Gastroesophageal sphincter (tissue), 4 donors: ENCODE measurements around the gene RDH14. TPM values are rescaled to one million over a fixed set of nuclear protein-coding genes. Genes with fewer than 3 reads are reported as not detected.

Experiments
- ATAC-seq: fragments of 150-250 bp; one replicate; pipeline ENCODE4 v1.9.1; 2016; ENCODE audit warnings: mild to moderate bottlenecking, moderate library complexity
- H3K27ac ChIP-seq, 4 donors: fragments of 200-600 bp; sonication (generic) in 3 of 4; 1 replicate in 3 of 4; 2 replicates in 1 of 4; pipeline ENCODE4 v1.5.1; 2016 to 2019
- H3K27me3 ChIP-seq: fragments of 200-600 bp; sonication (generic); one replicate; pipeline ENCODE4 v1.5.1; 2019
- H3K36me3 ChIP-seq, 2 donors: fragments of 200-600 bp; sonication (generic); one replicate each; pipeline ENCODE4 v1.5.1; 2019; ENCODE audit warnings: control low read depth in 1 of 2
- H3K4me1 ChIP-seq, 3 donors: fragments of 200-600 bp; sonication (generic); 1 replicate in 2 of 3; 2 replicates in 1 of 3; pipeline ENCODE4 v1.5.1; 2016 to 2019; ENCODE audit warnings: control low read depth in 2 of 3
- H3K4me3 ChIP-seq, 2 donors: fragments of 200-600 bp; sonication (generic); one replicate each; pipeline ENCODE4 v1.5.1; 2019; ENCODE audit warnings: mild to moderate bottlenecking in 1 of 2, moderate library complexity in 1 of 2
- H3K9me3 ChIP-seq, 3 donors: fragments of 200-600 bp; sonication (generic); one replicate each; pipeline ENCODE4 v1.5.1; 2017 to 2019; ENCODE audit warnings: control low read depth in 2 of 3
- EP300 ChIP-seq: sonication (generic); formaldehyde crosslinking; IDR thresholded peaks from one replicate; pipeline ENCODE4 v1.6.1; 2017; ENCODE audit warnings: antibody characterized with exemption, mild to moderate bottlenecking
- POLR2A ChIP-seq, 2 donors: fragments of 450-650 bp; IDR thresholded peaks; one replicate each; pipeline ENCODE4 v1.6.1; 2017; ENCODE audit warnings: antibody characterized with exemption in 2 of 2, mild to moderate bottlenecking in 2 of 2, moderate library complexity in 1 of 2
- POLR2AphosphoS5 ChIP-seq: sonication (generic); formaldehyde crosslinking; IDR thresholded peaks from one replicate; pipeline ENCODE4 v1.6.1; 2017; ENCODE audit warnings: antibody characterized with exemption
- WGBS, 2 donors: methylation state at CpG; one replicate each; pipeline ENCODE4 v1.1.5; 2018; ENCODE audit warnings: low coverage in 1 of 2; 5-methylcytosine and 5-hydroxymethylcytosine counted together
- total RNA-seq, 4 donors: library from RNA; depleted of rRNA; stranded (reverse); fragments of >200 nt; gene quantifications; one replicate each; pipeline ENCODE4 v1.1.0, GENCODE V29; 2016
- TF ChIP-seq, protein P1 (sequence below), 4 experiments: fragments of 200-600 bp in 2 of 4; fragments of 450-650 bp in 2 of 4; sonication (generic) in 1 of 4; IDR thresholded peaks; one replicate each; pipeline ENCODE4 v1.5.1; 2017 to 2019; ENCODE audit warnings: antibody characterized with exemption in 4 of 4, mild to moderate bottlenecking in 2 of 4, moderate library complexity in 2 of 4

RDH14 gene
- total RNA-seq, 4 donors from 2014 or later: 49.7 to 76.3 (median 61.9) TPM

DNA sequence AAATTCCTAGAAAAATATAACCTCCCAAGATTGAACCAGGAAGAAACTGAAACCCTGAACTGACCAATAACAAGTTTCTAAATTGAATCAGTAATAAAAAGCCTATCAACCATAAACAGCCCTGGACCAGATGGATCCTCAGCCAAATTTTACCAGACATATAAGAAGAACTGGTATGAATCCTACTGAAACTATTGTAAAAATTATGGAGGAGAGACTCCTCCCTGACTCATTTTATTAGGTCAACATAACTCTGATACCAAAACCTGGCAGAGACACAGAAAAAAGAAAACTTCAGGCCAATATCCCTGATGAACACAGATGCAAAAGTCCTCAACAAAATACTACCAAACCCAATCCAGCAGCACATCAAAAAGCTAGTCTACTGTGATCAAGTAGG, 17.6 kb upstream of the RDH14 start:
- H3K9me3 ChIP-seq: peaks cover 0 to 14% (median 0%) of the 10 kb centered on the region in 3 donors
- TF ChIP-seq EP300 (no peak), POLR2AphosphoS5 (no peak), POLR2A (IDR thresholded peaks at IDR 0.05) (no peak)
- TF ChIP-seq, protein P1, sequence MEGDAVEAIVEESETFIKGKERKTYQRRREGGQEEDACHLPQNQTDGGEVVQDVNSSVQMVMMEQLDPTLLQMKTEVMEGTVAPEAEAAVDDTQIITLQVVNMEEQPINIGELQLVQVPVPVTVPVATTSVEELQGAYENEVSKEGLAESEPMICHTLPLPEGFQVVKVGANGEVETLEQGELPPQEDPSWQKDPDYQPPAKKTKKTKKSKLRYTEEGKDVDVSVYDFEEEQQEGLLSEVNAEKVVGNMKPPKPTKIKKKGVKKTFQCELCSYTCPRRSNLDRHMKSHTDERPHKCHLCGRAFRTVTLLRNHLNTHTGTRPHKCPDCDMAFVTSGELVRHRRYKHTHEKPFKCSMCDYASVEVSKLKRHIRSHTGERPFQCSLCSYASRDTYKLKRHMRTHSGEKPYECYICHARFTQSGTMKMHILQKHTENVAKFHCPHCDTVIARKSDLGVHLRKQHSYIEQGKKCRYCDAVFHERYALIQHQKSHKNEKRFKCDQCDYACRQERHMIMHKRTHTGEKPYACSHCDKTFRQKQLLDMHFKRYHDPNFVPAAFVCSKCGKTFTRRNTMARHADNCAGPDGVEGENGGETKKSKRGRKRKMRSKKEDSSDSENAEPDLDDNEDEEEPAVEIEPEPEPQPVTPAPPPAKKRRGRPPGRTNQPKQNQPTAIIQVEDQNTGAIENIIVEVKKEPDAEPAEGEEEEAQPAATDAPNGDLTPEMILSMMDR (IDR thresholded peaks at IDR 0.05): no peak
- no peaks in the 10 kb centered on the region for H3K4me1 ChIP-seq
- no peak overlapping the region for H3K4me3 ChIP-seq
- no peak for ATAC-seq
- H3K27me3 ChIP-seq: no peaks in the 10 kb centered on the region
- H3K27ac ChIP-seq: no peak overlapping the region
- H3K36me3 ChIP-seq: no peaks in the 10 kb centered on the region

DNA sequence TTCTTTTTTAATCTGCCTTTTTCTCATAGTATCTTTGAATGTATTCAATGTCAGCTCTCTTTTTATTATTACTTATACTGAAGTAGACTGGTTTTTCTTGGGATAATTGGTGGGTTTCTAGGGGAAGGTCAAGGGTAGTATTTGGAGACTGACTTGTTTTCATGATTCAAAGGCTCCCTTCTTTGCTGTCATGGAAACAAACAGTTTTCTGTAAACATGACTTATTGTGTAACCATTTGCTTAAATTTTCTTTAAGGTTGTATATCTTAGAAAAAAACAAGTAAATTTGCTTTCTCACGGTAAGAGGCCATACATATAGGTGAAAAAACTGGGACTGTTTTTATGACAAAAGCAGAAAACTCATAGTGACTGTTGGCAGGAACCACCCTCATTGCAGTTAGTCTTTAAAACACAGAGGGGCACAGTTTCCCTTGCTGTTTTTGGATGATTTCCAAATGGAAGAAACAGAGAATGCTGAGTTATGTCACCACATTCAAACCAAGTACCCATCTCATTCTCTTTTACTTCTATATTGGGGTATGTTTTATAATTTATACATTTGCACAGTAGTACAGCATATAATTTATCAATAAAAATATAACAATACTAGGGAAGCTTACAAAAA, 5.8 kb upstream of the RDH14 start:
- TF ChIP-seq POLR2AphosphoS5 (no peak), POLR2A (IDR thresholded peaks at IDR 0.05) (no peak), EP300 (no peak)
- TF ChIP-seq, protein P1 (IDR thresholded peaks at IDR 0.05): no peak
- 85% methylated on average over 1 of the region's 1 CpG; no CpG with 5 or more reads in 1 of the 2 donors for WGBS, 2 donors
- H3K9me3 ChIP-seq: peaks cover 0 to 10% (median 0%) of the 10 kb centered on the region in 3 donors
- H3K36me3 ChIP-seq: peaks cover 0 to 17% of the 10 kb centered on the region in 2 donors
- H3K4me1 ChIP-seq: peaks cover 0 to 6% (median under 1%) of the 10 kb centered on the region in 3 donors
- H3K27me3 ChIP-seq: no peaks in the 10 kb centered on the region
- ATAC-seq: no peak
- H3K27ac ChIP-seq: no peak overlapping the region
- H3K4me3 ChIP-seq: no peak overlapping the region

DNA sequence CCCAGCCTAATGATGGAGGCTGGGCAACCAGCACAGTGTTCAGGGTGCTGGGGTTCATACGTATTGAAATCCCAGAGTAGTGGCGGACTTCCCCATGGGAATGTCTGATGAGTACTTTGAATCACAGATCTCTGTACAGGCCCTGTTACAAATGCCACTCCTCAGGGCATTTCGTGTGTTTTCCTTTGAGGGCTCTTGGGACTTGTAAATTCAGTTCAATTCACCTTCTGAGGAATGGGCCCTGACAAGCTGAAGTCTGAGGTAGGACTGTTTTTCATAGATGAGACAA, 288 bp upstream of the RDH14 start:
- Histone ChIP-seq H3K4me3 (peak overlapping the region; percentile 88 to 91), H3K27me3 (no peaks in the 10 kb centered on the region), H3K27ac (peak overlapping the region; percentile 96 to 99 (median 98)), H3K9me3 (peaks cover 0 to 10% (median 0%) of the 10 kb centered on the region in 3 donors), H3K36me3 (peaks cover 3 to 12% of the 10 kb centered on the region in 2 donors), H3K4me1 (peaks cover 18 to 51% (median 19%) of the 10 kb centered on the region in 3 donors)
- TF ChIP-seq EP300 (no peak), POLR2AphosphoS5 (no peak), POLR2A (IDR thresholded peaks at IDR 0.05) (no peak)
- TF ChIP-seq, protein P1 (IDR thresholded peaks at IDR 0.05): no peak
- WGBS, 2 donors: 20% methylated on average over 1 of the region's 3 CpGs; no CpG with 5 or more reads in 1 of the 2 donors
- no peak for ATAC-seq

DNA sequence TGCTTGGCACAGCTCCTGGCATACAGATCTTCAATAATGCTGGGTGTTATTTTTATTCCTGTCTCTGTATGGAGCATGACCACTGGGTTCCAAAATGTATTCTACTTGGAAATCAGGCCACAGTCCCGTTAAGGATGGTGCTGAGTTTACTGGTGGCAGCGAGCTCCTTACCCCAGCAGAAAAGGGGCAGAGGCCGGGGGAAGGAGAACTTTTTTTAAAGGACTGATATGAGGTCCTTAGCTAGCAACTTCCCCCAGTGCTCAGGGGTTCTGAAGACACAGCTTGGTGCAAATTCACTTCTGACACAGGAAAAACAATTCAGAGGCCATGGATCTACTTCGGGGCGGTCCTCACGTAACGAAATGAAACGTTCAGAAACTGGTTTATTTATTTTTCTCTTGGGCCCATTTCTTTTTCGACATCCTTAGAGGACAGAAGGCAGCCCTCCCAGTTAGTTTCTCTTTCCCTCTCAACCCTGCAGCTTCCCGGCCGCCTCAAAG, 872 bp downstream of the RDH14 start:
- WGBS, 2 donors: 0 to 5% methylated on average over 8 to 10 of the region's 11 CpGs
- TF ChIP-seq EP300 (no peak), POLR2AphosphoS5 (no peak), POLR2A (IDR thresholded peaks at IDR 0.05) (no peak)
- TF ChIP-seq, protein P1 (IDR thresholded peaks at IDR 0.05): no peak
- ATAC-seq: peak; percentile 0

DNA sequence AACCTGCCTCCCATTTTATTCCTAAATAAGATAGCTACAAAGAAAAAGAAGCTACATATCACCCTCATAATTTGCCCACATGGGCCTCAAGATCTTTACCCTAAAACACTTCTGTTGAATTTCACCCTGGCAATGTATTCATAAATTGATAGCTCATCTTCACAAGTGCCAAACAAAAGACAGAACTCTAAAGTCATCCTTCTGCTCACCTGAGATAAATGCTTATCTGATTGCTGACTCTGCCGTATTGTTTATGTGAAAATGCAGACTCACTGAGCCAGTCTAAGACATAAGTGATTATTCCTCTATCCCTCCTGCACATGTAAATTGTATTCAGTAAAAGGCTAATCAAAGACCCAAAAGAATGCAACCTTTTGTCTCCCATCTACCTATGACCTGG, 2.0 kb downstream of the RDH14 start:
- Histone ChIP-seq H3K9me3 (no peaks in the 10 kb centered on the region), H3K27ac (peak overlapping the region; percentile 96 to 99 (median 98)), H3K27me3 (no peaks in the 10 kb centered on the region), H3K4me1 (peaks cover 19 to 64% (median 26%) of the 10 kb centered on the region in 3 donors), H3K36me3 (peaks cover 8 to 16% of the 10 kb centered on the region in 2 donors), H3K4me3 (peak overlapping the region in 1 of 2 donors; percentile 91)
- ATAC-seq: no peak
- TF ChIP-seq EP300: no peak
- TF ChIP-seq POLR2AphosphoS5: no peak
- TF ChIP-seq, protein P1 (IDR thresholded peaks at IDR 0.05): no peak
- no peak for TF ChIP-seq POLR2A (IDR thresholded peaks at IDR 0.05)
- WGBS, 2 donors: 10 to 18% methylated on average over 1 of the region's 1 CpG

More for the DNA sequence above, 872 bp downstream of the RDH14 start:
- H3K27me3 ChIP-seq: no peaks in the 10 kb centered on the region
- peak overlapping the region; percentile 88 to 91 for H3K4me3 ChIP-seq
- H3K36me3 ChIP-seq: peaks cover 8 to 20% of the 10 kb centered on the region in 2 donors
- H3K9me3 ChIP-seq: peaks cover 0 to 10% (median 0%) of the 10 kb centered on the region in 3 donors
- H3K4me1 ChIP-seq: peaks cover 19 to 53% (median 19%) of the 10 kb centered on the region in 3 donors
- H3K27ac ChIP-seq: peak overlapping the region; percentile 96 to 99 (median 98)
